TTC549 (cell line): Measurements from ENCODE around the gene HSD11B2.
"Not testable (repeated sequence)": the region's sequence is repeated elsewhere in the genome, so short reads cannot be mapped to it uniquely, and the experiment has no call there.

Source experiments
- FAIRE-seq: peaks from 2 replicates; lab custom pipeline; 2012; peaks lifted over from hg19 to GRCh38; lab: Jason Lieb, UNC

HSD11B2 gene

DNA sequence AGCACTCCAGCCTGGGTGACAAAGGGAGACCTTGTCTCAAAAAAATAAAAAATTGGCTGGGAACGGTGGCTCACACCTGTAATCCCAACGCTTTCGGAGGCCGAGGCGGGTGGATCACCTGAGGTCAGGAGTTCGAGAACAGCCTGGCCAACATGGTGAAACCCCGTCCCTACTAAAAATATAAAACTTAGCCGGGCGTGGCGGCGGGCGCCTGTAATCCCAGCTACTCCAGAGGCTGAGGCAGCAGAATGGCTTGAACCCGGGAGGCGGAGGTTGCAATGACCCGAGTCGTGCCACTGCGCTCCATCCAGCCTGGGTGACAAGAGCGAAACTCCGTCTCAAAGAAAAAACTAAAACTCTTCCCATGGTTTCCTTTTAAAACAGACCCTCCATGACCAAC, 15.5 kb upstream of the HSD11B2 start:
- not testable (repeated sequence) for FAIRE-seq

DNA sequence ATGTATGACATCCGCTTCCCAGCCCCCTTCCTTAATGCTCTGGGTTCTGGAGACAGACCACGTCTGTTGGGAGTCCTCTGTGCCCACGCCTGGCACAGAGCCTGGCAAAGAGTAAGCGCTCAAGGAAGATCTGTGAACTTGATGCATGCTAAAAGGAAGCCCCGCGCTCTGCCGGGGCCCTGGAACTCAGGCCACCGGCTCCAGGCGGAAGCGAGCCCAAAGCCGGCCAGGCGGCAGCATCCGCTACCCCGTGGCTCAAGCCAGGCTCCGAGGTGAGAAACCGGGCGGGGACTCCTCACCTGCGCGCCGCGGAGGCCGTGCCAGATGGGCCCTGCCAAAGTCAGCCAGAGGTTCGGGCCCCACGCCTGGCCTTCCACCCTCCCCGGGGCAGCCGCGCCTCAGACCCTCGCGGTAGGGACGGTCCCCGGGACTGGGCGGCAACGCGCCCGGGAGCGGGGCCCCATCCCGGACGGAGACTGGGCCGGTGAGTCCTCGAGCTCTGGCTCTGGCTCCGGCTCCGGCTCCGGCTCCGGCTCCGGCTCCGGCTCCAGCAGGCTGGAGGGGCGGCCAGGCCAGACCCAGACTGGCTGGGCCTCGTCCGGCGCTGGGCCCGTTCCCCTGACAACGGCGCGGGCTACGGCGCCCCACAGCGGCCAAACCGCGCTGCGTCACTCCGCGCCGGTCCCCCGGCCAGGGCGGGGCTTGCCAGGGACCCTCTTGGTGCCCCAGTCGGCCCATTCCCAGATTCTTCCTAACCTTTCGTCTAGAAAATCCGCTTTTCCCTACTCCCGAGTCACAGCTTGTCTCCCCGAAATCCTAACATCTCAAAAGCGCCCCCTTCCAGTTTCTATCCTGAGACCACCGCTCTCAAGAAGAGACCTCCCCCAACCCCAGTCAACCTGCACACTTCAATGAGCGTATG, 14.8 kb upstream of the HSD11B2 start, which contains the start of gene ZDHHC1:
Gene ZDHHC1, minus strand, starts transcription at position 606 of the 922 bp plus-strand sequence. CDS start 8,702 bp downstream, outside the sequence.
- no peak for FAIRE-seq

DNA sequence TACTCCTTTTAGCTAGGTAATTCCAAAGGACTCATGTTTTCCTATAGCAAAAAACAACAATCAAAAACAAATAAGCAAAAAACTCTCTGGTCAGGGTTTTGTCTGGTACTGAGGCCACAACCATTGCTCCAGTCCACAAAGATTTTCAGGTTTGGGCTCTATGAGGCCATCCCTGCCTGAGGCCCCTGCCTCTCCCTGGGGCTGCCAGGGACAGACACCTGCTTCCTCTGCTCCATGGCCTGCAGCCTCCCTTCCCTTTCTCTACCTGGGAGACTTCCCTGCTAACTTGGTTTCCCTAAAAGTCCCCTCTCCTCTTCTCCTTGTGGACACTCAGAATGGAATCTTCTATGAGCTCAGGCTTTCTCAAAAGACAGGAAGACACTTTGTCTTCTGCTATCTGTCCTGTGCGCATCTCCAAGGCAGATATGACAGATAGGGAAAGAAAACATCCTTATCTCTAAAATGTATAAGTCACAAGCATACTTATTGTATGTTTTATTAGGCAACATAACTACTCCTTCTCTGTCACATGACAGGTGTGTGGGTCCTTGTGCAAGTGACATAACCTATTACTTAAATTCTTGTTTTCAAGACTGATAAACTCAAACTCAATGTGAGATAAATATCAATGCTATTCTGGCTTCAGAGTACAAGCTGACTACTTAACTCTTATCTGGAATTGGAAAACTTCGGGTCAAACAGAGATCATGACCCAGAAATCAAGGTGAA, 13.4 kb upstream of the HSD11B2 start:
- FAIRE-seq = no peak

- no peak for FAIRE-seq
Measured at GRCh38 chr16:67419502-67419901, 11.4 kb upstream of the HSD11B2 start.

DNA sequence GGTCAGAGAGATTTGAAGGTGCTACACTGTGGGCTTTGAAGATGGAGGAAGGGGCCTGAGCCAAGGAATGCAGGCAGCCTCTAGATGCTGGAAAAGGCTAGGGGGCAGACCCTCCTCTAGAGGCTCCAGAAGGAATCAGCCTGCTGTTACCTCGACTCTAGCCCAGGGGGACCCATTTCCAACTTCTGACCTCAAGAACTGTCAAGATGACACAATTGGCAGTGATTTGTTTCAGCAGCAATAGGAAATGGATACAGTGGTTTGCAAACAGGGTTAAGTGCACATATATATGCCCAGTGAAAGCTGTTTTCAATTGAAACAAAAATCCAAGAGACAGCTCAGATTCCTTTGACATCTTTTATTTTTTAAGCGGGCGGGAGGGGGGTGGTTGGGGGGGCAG, 11.0 kb upstream of the HSD11B2 start:
- no peak for FAIRE-seq

- FAIRE-seq = no peak
Measured at GRCh38 chr16:67421030-67421429, 9.9 kb upstream of the HSD11B2 start.

GRCh38 chr16:67423015-67423414, 7.9 kb upstream of the HSD11B2 start:
- FAIRE-seq = no peak

DNA sequence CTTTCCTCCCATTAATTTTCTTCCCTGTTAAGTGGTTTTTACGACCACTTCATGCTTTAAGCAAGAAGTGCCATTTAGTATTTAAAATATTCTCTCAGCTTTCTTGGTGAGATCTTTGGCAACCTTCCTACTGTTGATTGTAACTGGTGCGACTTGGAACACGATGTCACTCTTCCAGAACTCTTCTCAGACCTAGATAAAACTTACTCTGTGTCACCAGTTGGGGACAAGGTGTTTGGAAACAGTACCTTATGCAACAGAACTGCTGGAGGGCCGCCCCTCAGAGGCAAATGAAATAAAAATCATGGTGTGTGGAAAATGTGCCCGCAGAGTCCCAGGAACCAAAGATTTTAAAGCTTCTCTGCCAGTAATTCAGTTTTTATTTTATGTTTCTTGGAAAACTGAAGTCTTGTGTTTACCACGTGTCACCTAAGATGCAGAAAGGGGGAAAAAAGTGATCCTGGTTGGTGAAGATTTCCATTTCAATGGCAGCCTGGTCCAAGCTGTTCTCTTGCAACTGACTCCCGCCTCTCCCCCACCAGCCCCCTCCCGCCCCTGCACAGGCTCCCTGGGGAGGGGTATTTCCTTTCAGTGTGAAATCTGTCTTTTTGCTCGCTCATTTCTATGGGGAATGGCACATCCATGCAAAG, 7.2 kb upstream of the HSD11B2 start:
- FAIRE-seq = no peak

GRCh38 chr16:67424261-67424615, 6.7 kb upstream of the HSD11B2 start:
- no peak for FAIRE-seq

GRCh38 chr16:67425061-67425460, 5.9 kb upstream of the HSD11B2 start:
- FAIRE-seq = no peak

GRCh38 chr16:67425580-67425979, 5.3 kb upstream of the HSD11B2 start:
- no peak for FAIRE-seq

- FAIRE-seq = no peak
Measured at GRCh38 chr16:67426022-67426421, 4.9 kb upstream of the HSD11B2 start.

- no peak for FAIRE-seq
Measured at GRCh38 chr16:67426950-67427349, 4.0 kb upstream of the HSD11B2 start.

DNA sequence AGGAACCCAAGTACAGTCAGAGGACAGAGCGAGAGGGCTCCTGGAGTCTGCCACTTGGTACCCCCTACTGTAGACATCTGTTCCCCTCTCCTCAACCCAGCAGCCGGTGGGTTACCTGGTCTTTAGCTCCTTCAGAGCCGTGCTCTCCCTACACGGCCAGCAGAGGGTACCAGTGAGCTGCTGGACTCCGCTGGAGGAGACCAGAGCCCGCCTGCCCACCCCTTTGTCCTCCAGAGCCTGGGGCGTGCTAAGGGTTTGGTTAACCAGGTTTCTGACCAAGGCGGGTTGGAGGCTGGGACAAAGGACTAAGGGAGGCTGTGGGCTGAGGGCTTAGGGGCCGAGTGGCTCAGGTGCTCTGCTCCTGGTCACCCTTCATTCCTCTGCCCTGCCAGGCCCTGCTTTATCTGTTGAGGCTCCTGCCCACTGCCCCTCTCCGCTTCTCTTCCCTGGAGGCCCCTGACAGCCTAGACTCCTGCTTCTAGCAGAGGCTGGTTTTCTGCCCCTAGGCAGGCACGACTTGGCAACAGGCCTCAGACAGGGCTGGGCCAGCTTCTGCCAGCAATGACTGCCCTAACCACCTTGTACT, 2.7 kb upstream of the HSD11B2 start:
- FAIRE-seq = no peak

DNA sequence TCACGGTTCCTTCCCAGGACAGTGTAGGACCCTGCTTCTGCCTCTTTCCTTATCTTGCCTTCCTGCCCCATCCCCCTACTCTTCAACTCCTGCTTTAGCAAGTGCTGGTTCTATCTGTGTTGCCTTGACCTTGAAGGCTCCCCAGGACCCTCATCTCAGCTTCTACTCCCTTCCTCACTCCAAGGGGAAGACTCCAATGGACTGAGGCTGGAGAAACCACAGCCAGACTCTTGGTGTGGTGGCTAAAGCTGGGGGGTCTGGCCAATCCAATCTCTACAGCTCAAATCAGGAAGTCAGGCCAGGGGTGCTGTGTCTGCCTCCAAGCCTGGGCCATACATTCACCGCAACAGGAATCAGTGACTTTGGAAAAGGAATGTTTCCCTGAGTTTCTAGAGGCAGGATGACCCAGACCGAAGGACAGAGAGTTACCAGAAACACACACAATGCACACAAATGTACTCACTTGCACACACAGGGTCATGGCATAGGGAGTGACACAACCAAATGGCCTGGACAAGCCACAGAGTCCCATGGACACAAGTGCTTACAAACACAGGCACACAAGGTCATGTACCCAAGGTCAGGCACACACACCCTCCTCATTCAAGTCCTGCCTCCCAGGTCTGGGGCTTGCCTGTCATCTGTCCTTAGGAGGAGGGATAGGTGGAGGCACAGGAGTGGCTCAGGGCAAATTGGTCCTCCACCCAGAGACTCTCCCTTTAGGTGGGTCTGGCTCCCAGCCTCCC, 1.7 kb upstream of the HSD11B2 start:
- no peak for FAIRE-seq

DNA sequence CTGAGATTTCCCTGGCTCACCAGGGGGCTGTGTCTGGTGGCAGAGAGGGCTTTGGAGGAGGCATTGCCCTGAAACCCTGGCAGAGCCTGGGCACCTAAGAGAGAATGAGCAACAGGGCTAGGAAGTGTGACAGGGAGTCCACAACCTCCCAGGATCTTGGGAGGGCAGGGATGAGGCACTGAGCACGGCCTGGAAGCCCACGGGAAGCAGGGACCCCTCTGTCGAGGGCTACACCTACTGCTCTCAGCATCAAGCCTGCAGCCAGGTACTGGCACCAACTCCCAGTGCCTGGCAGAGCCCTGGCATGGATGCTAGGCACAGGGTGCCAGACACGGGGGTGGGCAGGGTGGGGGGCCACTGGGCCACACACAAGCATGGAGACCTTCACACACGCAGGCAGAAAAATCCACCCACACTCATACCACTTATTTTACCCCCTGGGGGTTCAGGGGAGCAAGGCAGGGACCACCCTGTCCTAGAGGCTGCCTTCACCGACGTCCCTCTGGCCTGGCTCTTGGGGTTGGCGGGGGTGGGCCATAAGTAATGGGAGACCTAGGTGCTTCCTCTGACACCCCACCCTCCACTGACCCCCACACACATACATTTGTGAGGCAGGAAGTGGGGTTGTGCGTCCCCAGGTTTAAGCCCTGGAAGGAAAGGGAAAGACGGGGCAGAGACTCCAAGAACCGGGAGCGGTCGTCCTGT, 970 bp upstream of the HSD11B2 start:
- FAIRE-seq = no peak

GRCh38 chr16:67430504-67430976, 381 bp upstream of the HSD11B2 start:
- no peak for FAIRE-seq

GRCh38 chr16:67431775-67432505, 1.0 kb downstream of the HSD11B2 start:
- FAIRE-seq = no peak

GRCh38 chr16:67432506-67432890, 1.6 kb downstream of the HSD11B2 start:
- FAIRE-seq = no peak

GRCh38 chr16:67433131-67433719, 2.3 kb downstream of the HSD11B2 start:
- FAIRE-seq = no peak
